KOPT-K1 (cell line): Measurements from ENCODE around the gene EVC.

Experiments used
- H3K27ac ChIP-seq: fragments of 200-600 bp; sonication (generic); 2 replicates; pipeline ENCODE4 v1.5.1; 2016; ENCODE audit warnings: antibody characterized with exemption, mild to moderate bottlenecking, low read depth, low read length; ENCODE audit not compliant: poor library complexity, severe bottlenecking
- H3K36me3 ChIP-seq: fragments of 200-600 bp; sonication (generic); 2 replicates; pipeline ENCODE4 v1.5.1; 2017; ENCODE audit warnings: antibody characterized with exemption, mild to moderate bottlenecking, low read length, moderate library complexity; ENCODE audit not compliant: insufficient read depth
- H3K9me3 ChIP-seq: fragments of 200-600 bp; sonication (generic); 2 replicates; pipeline ENCODE4 v1.5.1; 2017; ENCODE audit warnings: antibody characterized with exemption, low read length, mild to moderate bottlenecking; ENCODE audit not compliant: insufficient read depth, poor library complexity, severe bottlenecking

EVC gene

DNA sequence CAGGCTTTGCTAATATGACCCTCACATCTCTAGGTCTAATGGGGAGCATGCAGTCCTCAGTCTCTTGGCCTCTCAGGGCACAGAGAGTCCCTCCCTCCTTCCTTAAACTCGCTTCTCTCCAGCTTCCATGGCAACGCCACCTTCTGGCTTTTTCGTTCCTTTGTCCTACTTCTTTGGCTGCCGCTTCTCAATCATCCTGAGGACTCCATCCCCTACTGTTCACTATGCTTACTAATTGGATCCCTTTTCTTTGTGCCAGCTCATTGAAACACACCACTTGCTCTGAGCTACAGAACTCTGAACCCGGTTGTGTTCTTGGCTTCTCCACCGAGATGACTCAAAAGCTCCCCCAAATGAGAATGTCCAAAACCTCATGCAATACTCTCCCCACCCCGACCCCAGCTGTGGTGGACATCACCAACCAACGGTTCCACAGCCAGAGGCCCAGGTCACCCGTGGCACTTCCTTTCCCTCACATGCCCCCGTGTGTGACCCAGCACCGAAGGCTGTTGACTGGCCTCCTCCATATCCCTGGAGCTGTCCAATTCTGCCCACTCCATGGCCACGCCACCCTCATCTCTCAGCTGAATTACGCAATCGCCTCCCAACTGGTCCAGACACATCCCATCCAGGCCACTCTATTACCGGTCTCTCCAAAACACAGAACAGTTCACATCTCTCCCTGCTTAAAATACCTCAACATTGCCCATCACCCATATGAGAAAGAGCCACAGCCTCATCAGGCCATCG is 147.2 kb downstream of the EVC start:
- no peaks in the 10 kb centered on the region for H3K9me3 ChIP-seq
- no peaks in the 10 kb centered on the region for H3K36me3 ChIP-seq
- no peak overlapping the region for H3K27ac ChIP-seq

DNA sequence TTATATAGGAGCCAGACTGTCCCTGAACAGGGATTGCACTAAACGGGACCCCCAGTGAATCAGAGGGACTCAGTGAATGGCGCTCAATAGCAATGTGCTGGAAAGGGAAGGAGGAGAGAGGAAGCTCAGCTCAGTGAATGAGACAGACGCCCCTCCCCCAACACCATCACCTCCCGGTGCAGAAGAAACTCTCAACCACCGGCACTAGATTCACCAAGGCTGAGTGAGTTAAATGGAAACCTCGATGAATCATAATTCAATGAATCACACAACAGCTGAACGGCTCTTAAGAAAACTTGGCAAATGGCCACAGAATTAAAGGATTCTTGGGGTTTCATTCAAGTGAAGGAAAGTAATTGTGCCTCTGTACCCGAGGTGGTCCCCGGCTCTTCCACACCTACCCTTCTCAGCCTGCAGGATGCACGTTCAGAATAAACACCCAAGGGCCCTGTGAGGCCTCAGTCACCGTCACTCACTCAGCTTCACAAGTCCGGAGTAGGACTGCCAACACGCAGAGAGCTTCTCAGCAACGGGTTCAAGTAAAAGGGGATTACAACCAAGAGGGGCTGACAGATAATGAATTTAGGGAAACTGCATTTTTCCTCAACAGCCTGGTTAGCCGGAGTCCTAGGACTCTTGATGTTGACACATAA is 152.6 kb downstream of the EVC start:
- Histone ChIP-seq H3K27ac (no peak overlapping the region), H3K9me3 (no peaks in the 10 kb centered on the region), H3K36me3 (no peaks in the 10 kb centered on the region)
